Non-pigmented ciliary epithelial cell (primary cell): ENCODE measurements around the gene MGMT.

Experiments used
- DNase-seq: peaks from one replicate; pipeline ENCODE4 v3.0.0-alpha.2; 2010; ENCODE audit warnings: low read depth

MGMT gene

DNA sequence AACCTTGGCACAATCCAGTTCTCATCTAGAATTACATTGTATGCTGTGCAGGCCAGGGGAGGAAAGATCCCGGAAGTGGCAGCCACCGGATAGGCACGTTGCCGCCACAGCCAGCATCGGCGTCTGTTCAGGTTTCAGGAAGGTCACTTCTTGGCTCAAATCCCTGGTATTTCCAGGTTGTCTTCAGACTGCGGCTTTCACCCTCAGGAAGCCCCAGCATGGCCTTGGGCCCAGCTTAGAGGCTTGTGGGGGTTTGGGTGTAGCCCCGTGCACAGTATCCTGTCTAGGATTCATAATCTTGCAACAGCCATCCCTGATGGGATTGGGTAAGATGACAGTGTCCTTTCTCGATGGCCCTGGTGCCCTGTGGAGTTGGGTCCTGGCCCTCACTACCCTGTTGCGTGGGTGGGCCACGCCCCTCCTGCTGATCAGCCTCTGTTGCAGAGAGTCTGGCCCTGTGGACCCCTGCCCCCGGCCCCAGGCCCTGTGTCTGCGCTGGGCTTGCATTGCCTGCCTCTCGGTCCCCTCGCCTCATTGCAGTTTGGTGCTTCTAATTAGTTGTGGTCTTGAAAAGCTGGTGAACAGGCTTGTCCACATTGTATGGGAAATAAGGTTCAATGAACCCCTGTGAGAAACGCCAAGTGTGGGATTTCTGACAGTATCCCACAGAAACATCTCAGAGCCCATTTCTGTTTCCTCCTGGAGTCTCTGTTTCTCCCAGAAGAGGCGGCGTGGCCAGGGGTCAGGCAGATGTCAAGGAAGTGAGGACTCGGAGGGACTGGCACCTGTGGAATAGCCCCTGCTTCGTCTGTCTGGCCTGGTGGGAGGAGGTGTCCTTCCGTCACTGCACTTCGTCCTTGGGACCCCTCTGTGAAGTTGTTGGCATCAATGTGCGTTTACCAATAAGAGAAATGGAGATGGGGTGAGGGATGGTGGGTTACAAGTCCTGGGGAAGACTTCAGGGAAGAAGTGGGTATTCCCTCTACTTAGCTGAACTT is 77.5 kb downstream of the MGMT start:
- no peak for DNase-seq

DNA sequence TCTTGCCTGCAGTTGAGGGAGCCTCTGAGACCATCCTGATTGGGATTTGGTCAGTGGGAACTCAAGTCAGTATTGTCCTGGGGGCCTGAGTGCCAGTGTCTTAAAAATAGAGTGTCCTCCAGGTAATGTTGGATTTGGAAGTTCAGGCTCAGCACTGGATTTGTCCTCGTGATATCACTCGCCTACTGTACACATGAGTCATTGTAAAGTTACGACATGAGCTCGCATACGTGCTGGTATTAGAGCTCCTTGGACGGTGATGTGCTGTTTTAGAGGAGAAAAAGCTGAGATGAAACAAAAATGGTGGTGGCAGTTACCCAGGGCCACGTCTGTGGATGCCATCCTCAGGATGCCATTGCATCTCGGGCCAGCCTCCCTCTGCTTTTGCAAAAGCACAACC is 78.2 kb downstream of the MGMT start:
- DNase-seq: no peak

DNA sequence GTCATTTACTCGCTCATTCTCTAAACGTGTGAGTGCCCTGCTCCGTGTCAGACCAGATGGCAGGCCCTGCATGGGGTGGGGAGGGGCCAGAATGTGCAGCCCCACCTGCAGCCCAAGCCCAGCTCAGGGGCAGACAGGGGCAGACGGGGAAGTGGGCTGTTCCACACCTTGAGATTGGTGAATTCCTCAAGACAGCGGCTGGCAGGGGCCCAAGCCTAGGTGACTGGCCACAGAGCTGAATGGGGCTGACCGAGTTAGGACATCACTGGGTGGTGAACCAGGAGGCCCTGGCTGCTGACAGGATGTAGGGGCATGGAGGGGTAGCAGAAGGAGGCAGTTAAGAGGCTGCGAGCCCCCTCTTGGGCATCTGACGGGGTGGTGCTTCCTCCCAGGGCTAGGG is 79.1 kb downstream of the MGMT start:
- DNase-seq: no peak

DNA sequence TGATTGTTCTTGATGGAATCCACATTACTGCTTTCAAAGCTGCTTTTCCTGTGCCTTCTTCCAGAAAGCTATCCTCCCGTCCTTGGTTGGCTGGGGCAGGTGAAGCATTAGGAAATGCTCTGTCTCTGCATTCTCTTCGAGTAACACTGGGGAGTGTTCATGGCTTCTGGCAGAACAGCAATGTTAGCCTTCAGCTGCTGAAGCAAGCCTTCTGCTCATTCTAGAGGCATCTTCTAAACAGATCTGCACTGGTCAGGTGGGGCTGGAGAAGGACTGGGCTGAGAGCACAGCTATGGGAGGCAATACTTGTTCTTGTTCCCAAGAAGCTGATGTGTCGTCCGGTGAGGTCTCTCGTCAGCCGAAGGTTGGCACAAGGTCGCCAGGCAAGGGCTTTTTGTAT is 80.6 kb downstream of the MGMT start:
- no peak for DNase-seq

DNA sequence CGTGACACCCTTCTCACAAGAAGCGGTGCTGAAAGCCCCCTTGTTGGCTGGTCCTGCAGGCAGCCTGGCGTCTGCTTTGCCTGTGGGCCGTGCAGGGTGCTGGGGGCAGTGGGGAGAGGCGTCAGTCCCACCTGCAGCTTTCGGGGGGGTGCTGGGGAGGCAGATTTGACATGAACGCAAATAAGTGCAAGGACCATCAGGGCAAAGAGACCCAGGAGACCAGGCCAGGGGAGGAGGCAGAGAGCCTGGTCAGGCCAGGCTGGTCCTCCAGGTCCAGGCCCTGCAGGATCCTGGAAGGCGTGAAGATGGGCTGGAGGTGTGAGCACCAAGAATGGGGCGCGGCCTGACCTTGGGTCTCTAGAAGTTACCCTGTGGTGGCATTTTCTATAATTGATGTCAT is 81.6 kb downstream of the MGMT start:
- DNase-seq: no peak

DNA sequence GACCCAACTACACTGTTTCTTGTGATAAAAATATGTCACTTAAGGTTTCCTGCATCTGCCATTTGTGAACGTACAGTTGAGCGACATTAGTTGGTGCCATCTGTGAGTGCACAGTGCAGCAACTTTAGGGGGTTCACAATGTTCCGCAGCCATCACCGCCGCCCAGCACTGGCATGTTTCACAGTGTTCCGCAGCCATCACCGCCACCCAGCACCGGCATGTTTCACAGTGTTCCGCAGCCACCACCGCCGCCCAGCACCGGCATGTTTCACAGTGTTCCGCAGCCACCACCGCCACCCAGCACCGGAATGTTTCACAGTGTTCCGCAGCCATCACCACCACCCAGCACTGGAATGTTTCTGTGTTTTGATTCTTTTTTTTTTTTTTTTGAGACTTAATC is 83.0 kb downstream of the MGMT start:
- no peak for DNase-seq

DNA sequence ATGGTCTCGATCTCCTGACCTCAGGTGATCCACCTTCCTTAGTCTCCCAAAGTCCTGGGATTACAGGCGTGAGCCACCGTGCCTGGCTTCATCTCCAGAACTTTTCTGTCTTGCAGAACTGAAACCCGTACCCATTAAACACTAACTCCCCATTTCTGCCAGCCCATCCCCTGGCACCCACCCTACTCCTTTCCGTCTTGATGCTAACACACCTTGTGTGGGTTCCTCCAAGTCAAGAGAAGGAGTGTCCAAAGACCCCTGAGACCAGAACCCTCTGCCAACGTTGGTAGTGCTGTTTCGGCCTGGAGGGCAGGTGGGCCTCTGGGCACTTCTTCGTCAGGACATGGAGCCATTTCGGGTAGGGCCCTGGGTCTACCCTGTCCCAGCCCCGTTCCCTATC is 83.6 kb downstream of the MGMT start:
- no peak for DNase-seq

DNA sequence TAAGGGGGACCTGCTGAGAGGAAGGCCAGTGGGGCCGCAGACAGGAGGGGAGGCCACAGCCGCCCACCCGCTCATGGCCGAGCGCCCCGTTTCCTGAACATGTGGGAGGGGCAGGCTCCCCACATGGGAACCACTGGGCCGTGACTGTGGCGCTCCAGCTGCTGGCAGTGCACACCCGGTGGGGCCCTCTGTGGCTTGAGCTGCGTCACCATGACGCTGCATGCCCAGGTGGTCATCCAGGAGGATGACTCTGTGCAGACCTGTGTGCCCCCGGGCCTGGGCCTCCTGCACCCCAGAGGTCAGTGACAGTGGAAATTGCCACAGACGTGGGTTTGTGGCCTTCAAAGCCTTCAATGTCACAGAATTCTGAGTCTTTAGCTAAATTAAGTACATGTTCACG is 85.1 kb downstream of the MGMT start:
- DNase-seq: no peak

DNA sequence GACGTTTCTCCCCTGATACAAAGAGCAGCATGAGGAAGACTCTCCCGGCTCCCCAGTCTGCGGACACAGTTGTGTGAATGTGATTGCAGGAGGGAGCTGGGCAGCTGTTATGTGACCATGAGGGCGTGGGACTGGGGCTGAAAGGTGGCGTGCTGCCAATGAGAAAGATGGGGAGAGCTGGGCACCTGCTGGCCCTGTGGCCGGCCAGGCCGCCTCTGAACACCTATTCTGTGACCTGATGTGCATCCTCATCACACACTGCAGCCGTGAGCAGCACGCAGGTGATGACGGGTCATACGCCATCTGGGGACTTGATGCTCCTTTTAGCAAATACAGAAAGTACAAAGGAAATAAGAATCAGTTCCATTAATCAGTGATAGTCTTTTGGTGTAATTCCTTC is 86.9 kb downstream of the MGMT start:
- no peak for DNase-seq

DNA sequence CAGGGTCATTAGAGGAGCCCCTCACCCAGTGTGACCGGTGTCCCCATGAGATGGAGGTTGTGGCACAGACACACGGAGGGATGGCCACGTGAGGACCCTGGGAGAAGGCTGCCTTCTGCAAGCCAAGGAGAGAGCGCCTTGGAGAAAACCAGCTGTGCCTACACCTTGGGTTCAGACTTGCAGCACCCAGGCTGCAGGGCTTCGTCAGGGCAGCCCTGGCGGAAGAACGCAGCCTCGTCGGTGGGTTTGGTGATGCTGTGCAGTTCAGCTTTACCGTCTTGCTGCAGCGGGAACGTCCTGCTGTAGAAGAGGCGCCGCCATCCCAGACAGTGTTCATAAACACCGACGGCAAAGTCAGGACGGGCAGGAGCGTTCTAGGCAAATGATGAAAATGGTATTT is 89.3 kb downstream of the MGMT start:
- no peak for DNase-seq

DNA sequence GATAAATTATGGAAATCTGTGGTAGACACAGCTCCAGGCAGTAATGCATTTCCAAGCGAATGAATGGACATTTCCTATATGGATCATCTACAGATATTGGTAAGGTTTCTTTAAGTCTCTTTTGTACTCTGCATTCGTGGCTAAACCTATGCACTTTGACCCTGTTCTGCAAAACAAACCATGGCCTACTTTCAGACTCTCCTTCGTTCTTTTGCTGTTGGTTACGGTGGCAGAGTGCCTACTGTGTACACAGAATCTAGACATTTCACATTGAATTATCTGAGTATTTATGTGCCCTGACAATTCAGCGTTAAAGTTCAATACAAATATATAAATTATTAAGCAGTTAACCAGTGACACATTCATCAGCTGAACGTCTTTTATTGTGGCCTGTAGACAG is 93.3 kb downstream of the MGMT start:
- DNase-seq: no peak

DNA sequence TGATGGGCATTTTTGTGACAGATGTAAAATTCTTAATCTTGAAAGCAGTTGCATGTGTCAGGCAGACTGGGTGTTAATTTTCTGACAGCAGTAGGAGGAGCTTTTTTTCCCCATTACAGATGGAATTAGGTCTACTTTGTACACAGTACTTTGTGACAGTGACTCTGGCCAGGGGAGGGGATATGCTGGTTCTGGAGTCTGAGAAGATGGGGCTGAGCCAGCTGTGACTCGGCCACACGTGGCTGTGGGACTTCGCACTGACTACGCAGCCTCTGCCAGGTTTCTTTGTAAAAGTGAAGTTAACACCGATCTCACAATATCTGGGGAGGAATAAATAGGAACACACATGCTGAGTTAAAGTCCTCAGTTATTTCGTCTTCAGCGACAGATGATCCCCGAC is 95.4 kb downstream of the MGMT start:
- no peak for DNase-seq

DNA sequence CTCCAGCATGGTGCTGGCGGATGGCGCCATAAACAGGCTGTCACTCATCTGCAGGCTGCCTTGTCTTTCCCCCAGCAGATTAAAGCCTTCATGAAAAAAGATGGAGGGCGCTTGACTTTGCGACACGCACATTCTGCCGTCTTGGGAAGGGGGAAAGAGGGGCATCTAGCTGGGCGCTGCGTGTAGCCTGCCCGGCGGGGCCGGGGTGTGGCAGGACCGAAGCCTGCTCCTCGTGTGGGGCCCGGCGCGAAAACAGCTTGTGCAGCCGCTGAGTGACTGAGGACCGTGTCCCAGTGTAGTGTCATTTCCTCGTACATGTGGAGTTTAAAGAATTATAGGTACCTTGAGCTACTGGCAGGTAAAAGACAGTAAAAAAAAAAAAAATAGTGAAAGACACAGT is 97.9 kb downstream of the MGMT start:
- DNase-seq: no peak

DNA sequence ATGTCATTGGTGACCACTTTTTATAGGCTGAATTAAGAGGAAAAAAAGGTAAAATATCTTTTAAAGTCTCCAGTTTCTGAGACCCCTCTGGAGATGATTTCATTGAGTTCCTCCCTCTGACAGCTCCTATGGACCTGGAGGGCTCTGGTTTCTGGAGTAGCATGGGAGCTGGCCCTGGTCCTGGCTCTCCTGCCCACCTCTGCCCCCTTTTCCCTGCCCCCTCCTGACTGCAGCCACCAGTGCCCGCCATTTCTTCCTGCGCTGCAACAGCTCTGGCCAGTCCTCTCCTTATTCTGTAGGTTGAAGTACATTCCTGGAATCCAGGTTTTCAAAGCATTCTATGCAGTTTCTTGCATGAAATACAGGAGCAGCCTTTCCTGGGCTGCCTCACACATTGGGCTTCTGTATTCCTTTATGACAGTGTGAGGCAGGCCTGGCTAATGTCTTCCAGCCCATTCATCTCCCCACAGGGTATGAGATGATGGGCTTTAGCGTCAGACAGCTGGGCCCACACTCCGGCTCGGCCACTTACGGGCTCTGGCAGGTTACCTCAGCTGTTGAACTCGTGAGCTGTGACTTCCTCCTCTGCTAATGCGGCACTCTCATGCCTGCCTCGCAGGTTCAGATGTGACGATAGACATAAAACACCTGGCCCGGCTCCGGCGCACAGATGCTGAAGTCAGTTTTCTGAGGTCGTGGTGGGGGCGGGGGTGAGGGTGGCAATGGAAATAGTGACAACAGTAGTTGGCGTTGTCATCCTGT is 101.7 kb downstream of the MGMT start:
- DNase-seq: no peak

DNA sequence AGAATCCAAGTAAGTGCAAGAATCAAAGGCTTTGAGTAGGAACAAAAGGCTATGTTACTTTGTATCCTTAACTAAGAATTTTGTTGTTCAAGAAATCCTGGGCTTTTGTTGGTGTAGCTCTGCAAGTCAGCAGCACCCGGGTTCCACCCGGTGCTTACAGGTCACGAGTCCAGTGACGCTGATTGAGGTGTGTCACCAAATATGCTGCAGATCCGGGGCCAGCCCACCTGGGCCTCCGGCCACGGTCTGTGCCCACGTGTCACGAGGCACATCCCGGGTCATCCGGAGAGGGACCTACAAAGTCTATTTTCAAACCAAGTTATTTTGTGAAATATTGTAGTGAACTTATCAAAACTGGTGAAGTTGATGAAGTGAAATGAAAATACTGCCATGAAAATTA is 103.1 kb downstream of the MGMT start:
- no peak for DNase-seq

DNA sequence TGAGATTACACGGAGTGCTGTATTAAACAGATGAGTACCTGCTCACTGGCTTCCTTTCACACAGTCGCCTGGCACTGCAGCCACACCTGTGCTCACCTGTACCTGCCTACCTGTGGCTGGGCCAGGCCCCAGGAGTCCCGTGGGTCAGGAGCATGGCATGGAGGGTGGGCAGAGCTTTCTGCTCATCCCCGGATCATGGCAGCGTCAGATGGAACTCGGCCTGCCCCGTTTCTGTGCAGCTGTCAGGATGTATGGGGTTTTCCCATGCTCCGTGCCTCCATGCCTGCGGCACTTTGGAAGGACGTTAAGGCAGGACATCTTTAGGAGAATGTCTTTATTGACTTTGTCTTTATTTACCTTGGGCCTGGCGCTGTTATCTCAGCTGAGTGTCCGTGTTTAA is 112.2 kb downstream of the MGMT start:
- no peak for DNase-seq

DNA sequence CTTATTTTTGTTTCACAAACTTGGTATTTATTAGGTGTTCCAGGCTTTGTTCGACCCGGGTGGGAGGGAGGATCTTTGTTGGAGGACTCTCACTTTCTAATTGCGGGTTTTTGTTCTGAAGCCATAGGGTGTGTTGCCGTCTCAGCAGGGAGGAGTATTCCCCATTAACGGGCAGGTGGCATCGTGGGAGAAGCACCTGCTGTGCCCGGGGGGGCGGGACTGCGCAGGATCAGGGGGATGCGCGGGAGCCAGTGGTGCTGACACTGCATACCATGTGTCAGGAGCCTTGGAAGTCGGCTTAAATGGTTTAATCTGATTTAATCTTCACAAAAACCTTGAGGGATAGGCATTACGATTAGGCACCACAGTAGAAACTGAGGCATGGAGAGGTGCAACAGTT is 113.0 kb downstream of the MGMT start:
- no peak for DNase-seq

DNA sequence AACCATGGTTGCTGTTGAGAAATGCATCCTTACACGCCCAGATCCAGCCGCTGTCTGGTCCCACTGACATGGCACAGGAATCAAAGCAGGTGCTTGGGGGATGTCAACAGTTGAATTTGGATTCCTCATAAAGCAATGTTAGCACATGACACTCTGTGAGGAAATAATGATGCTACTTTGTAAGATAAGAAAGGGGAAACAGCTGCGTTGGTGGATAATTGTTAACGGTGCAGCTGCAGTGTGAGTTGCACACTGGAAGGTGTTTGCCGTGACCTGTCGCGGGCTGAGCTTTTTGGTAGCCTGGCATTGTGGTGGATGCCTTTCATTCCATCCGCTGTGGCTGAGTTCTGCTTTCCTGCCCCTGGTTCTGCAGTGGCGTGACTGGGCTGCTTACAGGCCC is 113.9 kb downstream of the MGMT start:
- no peak for DNase-seq

DNA sequence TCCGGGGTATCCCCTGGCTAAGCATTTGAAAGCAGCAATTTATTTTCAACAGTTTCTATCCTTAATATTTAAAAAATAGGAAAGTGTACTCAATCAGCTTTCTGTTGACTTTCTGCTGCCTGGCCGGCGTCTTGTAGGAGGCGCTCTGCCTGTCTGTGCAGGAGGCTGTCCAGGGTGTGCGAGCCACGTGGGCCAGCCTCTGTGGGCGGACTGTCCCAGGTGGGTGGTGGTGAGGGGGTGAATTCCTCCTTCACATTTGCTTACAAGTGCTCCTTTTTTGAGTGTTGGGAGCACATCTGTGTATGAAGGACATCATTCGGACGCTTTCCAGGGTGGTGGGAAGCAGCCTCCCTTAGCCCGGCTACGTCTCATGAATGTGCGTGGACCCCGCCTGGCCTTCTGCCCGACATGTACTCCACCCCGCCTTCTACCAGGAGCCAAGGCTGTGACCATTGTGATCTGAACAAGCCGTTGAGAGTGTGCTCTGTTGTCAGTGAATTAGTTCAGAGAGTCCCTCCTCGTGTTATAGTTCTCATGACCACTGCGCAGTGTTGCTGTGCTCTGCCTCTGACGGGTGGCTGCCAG is 114.9 kb downstream of the MGMT start:
- DNase-seq: no peak

DNA sequence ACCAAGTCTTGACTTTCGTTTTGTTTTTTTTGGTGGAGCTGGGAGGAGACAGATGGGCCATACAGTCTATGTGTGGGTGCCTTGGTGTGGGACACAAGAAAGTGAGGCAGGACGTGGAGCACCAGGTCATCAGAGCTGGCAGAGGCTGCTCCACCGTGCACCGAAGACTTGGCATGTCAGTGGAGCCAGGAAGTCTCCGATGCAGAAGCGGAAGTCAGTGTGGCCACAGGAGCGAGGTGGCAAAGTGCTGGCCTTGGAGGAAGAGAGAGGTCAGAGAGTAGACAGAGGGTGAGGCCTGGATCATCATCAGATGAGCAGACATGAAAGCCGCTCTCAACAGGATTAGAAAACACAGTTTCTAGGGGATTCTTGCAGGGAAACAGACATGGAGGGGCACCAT is 116.8 kb downstream of the MGMT start:
- DNase-seq: no peak

DNA sequence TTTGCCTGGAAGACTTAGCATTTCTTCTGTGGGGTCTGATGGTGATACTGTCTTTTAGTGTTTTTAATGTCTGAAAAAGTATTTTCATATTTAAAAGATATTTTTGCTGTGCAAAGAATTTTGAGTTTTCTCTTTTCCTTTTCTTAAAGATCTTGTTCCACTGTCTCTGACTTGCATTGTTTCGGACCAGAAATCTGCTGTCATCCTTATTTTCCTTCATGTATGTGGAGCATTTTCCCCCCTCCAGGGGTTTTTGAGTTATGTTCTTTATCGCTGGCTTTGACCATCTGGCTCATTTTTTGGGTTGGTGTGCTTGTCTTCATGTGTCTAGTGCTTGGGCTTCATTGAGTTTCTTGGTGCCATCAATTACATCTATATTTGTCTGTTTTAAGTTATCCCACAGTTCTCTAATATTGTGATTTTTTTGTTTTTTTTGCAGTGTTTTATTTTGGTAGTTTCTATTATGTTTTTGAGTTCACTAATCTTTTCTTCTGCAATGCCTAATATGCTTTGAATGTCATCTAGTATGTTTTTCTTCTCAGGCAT is 119.9 kb downstream of the MGMT start:
- DNase-seq: no peak

DNA sequence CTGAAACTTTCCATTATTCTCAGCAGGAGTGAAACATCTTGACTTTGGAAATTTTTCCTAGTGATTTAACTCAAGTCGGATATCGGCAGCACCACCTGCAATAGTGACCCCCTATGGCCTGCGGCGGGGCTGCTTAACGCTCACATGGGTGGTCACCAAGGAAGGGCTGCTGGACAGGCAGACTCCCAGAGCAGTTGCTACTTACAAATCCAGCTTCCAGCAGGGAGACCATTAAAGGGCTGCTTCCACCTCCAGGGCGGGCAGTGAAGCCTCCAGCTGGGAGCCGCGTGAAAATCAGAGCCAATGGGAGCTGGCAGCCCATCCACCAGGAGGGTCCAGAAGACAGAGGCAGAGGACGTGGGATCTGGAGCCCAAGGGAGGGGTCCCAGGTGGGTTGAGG is 122.5 kb downstream of the MGMT start:
- no peak for DNase-seq

DNA sequence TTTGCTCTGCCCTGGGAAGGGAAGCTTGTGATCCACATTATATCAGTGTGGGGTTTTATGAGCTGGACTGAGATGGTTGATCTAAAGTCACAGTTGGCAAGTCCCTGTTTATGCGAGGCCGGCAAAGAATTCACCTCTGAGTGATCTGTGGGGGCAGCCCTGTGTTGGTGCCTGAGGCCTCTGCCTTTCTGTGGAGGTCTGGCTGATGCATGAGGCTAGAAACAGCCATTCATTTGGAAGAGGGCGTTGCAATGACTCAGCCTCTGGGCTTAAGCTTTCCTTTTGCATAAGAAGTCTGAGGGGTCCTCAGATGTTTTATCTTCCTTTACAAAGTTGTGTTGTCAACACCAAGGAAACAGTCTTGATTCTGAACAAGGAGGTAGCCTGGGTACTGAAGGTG is 126.9 kb downstream of the MGMT start:
- DNase-seq: no peak
